ENCODE results near the gene MRGPRG. TPM values are rescaled to one million over a fixed set of nuclear protein-coding genes. Genes with fewer than 3 reads are reported as not detected.

MRGPRG gene
- total and polyA plus RNA-seq, 7 experiments from 2014 or later, result not detected

DNA sequence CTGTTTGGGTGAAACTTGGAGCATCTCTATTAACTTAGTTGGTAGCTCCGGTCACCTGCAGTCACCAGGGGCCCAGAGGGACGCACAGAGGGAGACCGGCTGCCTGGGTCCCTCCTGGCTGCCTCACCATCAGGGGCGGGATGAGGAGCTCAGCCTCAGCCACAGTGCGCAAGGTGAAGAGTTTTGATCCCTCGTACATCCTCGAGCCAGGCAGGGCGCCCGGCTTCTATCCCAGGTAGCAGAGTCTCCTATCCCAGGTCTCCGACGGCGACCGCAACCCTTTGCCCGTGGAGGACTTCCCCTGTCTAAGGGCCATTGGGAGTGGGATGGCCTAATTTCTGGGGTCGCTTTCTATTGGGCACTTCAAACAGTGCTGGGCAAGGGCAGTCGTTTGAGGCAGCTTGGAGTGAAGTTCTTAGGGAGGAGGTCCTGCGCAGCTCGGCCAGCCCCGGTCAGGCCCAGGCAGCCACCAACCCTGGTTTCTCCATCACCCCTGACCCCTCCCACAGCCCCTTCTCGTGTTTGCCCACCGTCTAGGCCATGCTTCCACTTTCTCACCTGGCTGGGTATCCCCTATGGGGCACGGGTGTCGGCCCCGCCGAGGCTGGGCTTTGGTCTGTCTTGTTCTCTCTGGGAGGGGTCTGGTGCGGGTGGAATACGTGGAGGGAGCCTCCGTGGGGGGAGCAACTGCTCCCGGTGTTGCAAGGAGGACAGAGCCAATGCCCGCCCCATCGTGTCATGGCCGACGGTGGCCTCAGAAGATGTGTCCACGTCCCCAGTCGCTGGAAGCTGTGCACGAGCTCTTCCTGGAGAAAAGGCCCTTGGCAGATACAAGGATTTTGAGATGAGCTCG, 3.6 kb upstream of the MRGPRG start:
- no peak overlapping the region for H3K27ac Mint-ChIP-seq
- intact Hi-C loops (cut with micrococcal nuclease), result no loop called here
- ChIA-PET POLR2A (no interaction called here), CTCF (interaction anchor here (0.7 kb wide), 1 partner anchor 606 kb away, joined by 3 read pairs; no protein-coding TSS in a partner anchor)
- ATAC-seq (no peak), DNase-seq (peak in 1 of 9 donors; percentile 15)
- Histone ChIP-seq H3K36me3 (ENCODE audit: control insufficient read depth in 2 of 3, insufficient read depth in 3 of 3, low read length in 3 of 3) (no peaks in the 10 kb centered on the region), H3K9me3 (ENCODE audit: control insufficient read depth in 2 of 3, low read length in 3 of 3) (no peaks in the 10 kb centered on the region), H3K27ac (ENCODE audit: low read depth, low read length) (no peak overlapping the region), H3K4me3 (ENCODE audit: low read length) (no peak overlapping the region), H3K4me1 (ENCODE audit: control insufficient read depth in 2 of 2, insufficient read depth in 2 of 2, low read length in 2 of 2) (peaks cover 0 to under 1% of the 10 kb centered on the region in 2 donors), H3K27me3 (ENCODE audit: control insufficient read depth in 2 of 2, insufficient read depth in 2 of 2, low read length in 2 of 2) (no peaks in the 10 kb centered on the region)
- H3K9me3 Mint-ChIP-seq, result no peaks in the 10 kb centered on the region
- peaks cover 0 to 16% (median 7%) of the 10 kb centered on the region in 5 donors for H3K27me3 Mint-ChIP-seq
- H3K4me3 Mint-ChIP-seq, result peak overlapping the region in 2 of 10 donors; percentile 55 to 68
- no peaks in the 10 kb centered on the region for H3K36me3 Mint-ChIP-seq
- H3K4me1 Mint-ChIP-seq, result peaks cover 3 to 13% (median 9%) of the 10 kb centered on the region in 7 donors

DNA sequence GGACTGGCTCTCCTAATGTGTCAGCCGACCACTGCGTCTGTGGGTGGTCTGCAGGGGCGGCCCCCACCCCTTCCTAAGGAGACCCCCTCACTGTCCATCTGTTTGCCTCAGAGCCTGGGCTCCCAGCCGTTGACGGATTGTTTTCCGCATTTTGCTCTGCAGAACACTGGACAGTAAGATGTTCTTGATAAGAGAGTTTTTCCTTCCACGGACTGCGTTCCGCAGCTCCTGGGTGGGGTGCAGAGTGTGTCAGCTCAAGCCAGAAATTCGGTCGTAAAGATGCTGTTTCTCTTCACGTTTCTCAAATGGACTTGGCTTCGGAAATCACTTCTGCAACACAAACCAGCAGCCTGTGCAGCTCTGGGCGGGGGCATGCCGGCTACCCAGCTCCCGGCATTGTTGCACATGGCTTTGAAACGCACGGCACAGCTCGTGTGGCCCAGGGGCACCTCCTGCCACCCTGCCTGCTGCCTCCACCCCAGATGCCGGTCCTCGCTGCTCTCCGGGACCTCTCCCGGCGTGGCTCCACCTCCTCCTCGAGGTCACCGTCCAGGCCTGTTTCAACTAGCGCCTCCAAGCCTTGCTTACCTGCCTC, 2.9 kb upstream of the MRGPRG start:
- H3K27me3 Mint-ChIP-seq, result peaks cover 4 to 22% (median 11%) of the 10 kb centered on the region in 5 donors
- H3K27ac ChIP-seq (ENCODE audit: low read depth, low read length), result no peak overlapping the region
- H3K9me3 ChIP-seq (ENCODE audit: control insufficient read depth in 2 of 3, low read length in 3 of 3), result no peaks in the 10 kb centered on the region
- no peaks in the 10 kb centered on the region for H3K9me3 Mint-ChIP-seq
- ATAC-seq, result no peak
- H3K4me1 ChIP-seq (ENCODE audit: control insufficient read depth in 2 of 2, insufficient read depth in 2 of 2, low read length in 2 of 2), result peaks cover 0 to 3% of the 10 kb centered on the region in 2 donors
- H3K27ac Mint-ChIP-seq, result peak overlapping the region in 1 of 9 donors; percentile 77
- ChIA-PET CTCF (interaction anchor here (0.7 kb wide), 1 partner anchor 607 kb away, joined by 3 read pairs; no protein-coding TSS in a partner anchor), POLR2A (no interaction called here)
- no peak for DNase-seq
- intact Hi-C loops (cut with micrococcal nuclease), result no loop called here
- H3K4me1 Mint-ChIP-seq, result peaks cover 7 to 20% (median 12%) of the 10 kb centered on the region in 7 donors
- H3K36me3 ChIP-seq (ENCODE audit: control insufficient read depth in 2 of 3, insufficient read depth in 3 of 3, low read length in 3 of 3), result no peaks in the 10 kb centered on the region
- H3K4me3 ChIP-seq (ENCODE audit: low read length), result no peak overlapping the region
- H3K27me3 ChIP-seq (ENCODE audit: control insufficient read depth in 2 of 2, insufficient read depth in 2 of 2, low read length in 2 of 2), result no peaks in the 10 kb centered on the region
- H3K36me3 Mint-ChIP-seq, result no peaks in the 10 kb centered on the region
- no peak overlapping the region for H3K4me3 Mint-ChIP-seq

DNA sequence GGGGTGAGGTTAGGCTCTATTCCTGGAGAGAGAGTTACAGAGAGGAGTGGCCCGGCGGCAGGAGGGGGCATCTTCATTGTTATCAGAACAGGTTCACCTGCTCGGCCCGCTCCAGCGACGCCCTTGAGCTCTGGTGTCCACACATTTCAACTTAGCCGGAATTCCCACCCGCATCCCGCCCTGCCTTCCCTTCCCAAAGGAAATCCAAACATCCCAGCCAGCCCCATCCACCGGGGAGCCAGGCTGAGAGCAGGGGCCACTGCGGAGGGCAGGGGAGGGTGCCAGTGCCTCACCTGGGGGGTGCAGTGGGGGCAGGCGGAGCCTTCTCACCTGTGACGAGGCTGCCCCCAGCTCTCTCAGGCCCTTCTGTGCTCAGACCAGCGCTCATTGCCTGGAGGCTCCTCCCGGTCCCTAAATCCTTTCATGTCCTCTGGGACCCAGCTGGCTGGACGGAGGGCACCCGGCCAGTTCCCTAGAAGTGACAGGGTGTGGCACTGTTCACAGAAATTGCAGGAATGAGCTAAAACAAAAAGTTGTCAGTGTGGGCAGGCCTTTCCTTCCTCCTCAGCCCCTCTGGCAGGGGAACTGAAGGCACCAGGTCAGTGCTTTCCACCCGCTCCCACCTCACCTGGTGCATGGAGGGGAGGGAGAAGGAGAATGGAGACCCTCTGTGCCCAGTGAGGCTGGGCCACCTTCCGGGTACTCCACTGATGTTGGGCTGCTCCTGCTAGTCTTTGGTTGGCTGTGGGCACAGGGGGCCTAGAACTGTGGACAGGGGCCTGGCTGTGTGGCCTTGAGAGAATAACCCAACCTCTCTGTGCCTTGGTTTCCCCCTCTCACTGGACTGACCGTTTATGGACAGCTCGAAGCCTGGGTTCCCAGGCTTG, 2.2 kb upstream of the MRGPRG start:
- peaks cover 0 to 3% of the 10 kb centered on the region in 2 donors for H3K4me1 ChIP-seq (ENCODE audit: control insufficient read depth in 2 of 2, insufficient read depth in 2 of 2, low read length in 2 of 2)
- H3K27me3 ChIP-seq (ENCODE audit: control insufficient read depth in 2 of 2, insufficient read depth in 2 of 2, low read length in 2 of 2), result no peaks in the 10 kb centered on the region
- no peak overlapping the region for H3K4me3 Mint-ChIP-seq
- ChIA-PET POLR2A (no interaction called here), CTCF (no interaction called here)
- H3K9me3 ChIP-seq (ENCODE audit: control insufficient read depth in 2 of 3, low read length in 3 of 3), result no peaks in the 10 kb centered on the region
- H3K4me3 ChIP-seq (ENCODE audit: low read length), result no peak overlapping the region
- H3K27ac ChIP-seq (ENCODE audit: low read depth, low read length), result no peak overlapping the region
- H3K27me3 Mint-ChIP-seq, result peaks cover 4 to 25% (median 11%) of the 10 kb centered on the region in 5 donors
- H3K4me1 Mint-ChIP-seq, result peaks cover 7 to 20% (median 12%) of the 10 kb centered on the region in 7 donors
- DNase-seq (no peak), ATAC-seq (no peak)
- H3K9me3 Mint-ChIP-seq, result no peaks in the 10 kb centered on the region
- intact Hi-C loops (cut with micrococcal nuclease), result no loop called here
- H3K36me3 ChIP-seq (ENCODE audit: control insufficient read depth in 2 of 3, insufficient read depth in 3 of 3, low read length in 3 of 3), result no peaks in the 10 kb centered on the region
- no peaks in the 10 kb centered on the region for H3K36me3 Mint-ChIP-seq
- peak overlapping the region in 1 of 9 donors; percentile 77 for H3K27ac Mint-ChIP-seq

DNA sequence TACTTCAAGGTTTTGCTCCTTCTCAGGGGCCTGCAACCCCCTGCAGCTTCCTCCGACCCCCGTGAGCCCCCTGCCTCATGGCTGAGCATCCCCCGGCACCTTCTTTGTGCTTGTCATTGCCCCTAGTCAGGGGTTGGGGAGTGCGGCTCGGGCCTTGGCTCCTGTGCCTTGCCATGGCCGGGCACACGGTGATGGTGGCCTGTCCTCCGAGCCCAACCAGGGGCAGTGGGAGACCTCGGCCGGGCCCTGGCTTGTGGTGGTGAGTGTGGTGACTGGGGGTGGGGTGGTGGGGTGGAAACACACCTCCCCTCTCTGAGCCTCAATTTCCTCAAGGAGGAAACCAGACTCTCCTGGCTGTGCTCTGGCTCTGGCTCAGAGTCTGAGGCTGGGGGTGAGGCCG, 1.5 kb upstream of the MRGPRG start:
- Histone ChIP-seq H3K4me3 (ENCODE audit: low read length) (no peak overlapping the region), H3K27me3 (ENCODE audit: control insufficient read depth in 2 of 2, insufficient read depth in 2 of 2, low read length in 2 of 2) (no peaks in the 10 kb centered on the region), H3K27ac (ENCODE audit: low read depth, low read length) (no peak overlapping the region), H3K36me3 (ENCODE audit: control insufficient read depth in 2 of 3, insufficient read depth in 3 of 3, low read length in 3 of 3) (no peaks in the 10 kb centered on the region), H3K9me3 (ENCODE audit: control insufficient read depth in 2 of 3, low read length in 3 of 3) (no peaks in the 10 kb centered on the region), H3K4me1 (ENCODE audit: control insufficient read depth in 2 of 2, insufficient read depth in 2 of 2, low read length in 2 of 2) (peaks cover 0 to 3% of the 10 kb centered on the region in 2 donors)
- DNase-seq, result no peak
- intact Hi-C loops (cut with micrococcal nuclease), result no loop called here
- Mint-ChIP-seq H3K9me3 (no peaks in the 10 kb centered on the region), H3K27me3 (peaks cover 5 to 26% (median 12%) of the 10 kb centered on the region in 5 donors), H3K4me1 (peaks cover 7 to 20% (median 12%) of the 10 kb centered on the region in 7 donors), H3K36me3 (no peaks in the 10 kb centered on the region), H3K4me3 (no peak overlapping the region), H3K27ac (no peak overlapping the region)
- POLR2A ChIA-PET, result no interaction called here
- CTCF ChIA-PET, result no interaction called here
- no peak for ATAC-seq

DNA sequence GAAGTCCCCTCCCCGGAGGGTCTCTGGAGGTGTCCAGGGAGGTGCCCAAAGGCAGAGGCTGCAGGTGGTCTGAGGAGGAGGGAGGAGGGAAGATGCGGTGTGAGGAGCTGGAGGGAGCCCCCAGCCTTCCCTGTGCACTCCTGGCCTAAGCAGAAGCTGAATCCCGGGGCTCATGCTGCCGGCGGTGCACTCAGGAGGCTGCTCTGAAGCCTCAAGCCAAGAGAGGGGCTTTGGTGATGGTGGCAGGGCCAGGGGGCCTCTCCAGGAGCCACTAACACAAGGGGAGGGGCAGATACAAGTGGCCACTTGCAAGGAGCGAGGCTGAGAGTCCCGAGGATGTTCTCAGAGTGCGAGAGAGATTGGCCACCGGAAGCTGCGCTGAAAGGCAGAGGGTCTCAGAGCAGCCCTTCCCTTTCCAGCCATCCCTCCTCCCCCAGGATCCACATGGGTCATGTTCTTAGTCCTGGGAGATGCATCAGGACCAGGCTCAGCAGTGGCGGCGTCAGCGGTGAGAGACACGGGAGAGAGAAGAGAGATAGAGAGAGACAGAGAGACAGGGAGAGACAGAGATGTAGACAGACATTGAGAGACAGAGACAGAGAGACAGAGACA, 774 bp upstream of the MRGPRG start:
- H3K4me3 Mint-ChIP-seq, result no peak overlapping the region
- peaks cover 0 to 3% of the 10 kb centered on the region in 2 donors for H3K4me1 ChIP-seq (ENCODE audit: control insufficient read depth in 2 of 2, insufficient read depth in 2 of 2, low read length in 2 of 2)
- DNase-seq, result no peak
- ChIA-PET POLR2A (no interaction called here), CTCF (no interaction called here)
- no peaks in the 10 kb centered on the region for H3K36me3 ChIP-seq (ENCODE audit: control insufficient read depth in 2 of 3, insufficient read depth in 3 of 3, low read length in 3 of 3)
- H3K9me3 ChIP-seq (ENCODE audit: control insufficient read depth in 2 of 3, low read length in 3 of 3), result no peaks in the 10 kb centered on the region
- intact Hi-C loops (cut with micrococcal nuclease), result loop anchor here in 1 of 2 donors (5.0 kb wide), 1 partner anchor 792 kb away; no protein-coding TSS in a partner anchor
- H3K36me3 Mint-ChIP-seq, result no peaks in the 10 kb centered on the region
- H3K27me3 Mint-ChIP-seq, result peaks cover 10 to 30% (median 12%) of the 10 kb centered on the region in 5 donors
- no peak overlapping the region for H3K27ac ChIP-seq (ENCODE audit: low read depth, low read length)
- peaks cover 7 to 20% (median 12%) of the 10 kb centered on the region in 7 donors for H3K4me1 Mint-ChIP-seq
- H3K27me3 ChIP-seq (ENCODE audit: control insufficient read depth in 2 of 2, insufficient read depth in 2 of 2, low read length in 2 of 2), result no peaks in the 10 kb centered on the region
- no peak overlapping the region for H3K27ac Mint-ChIP-seq
- H3K4me3 ChIP-seq (ENCODE audit: low read length), result no peak overlapping the region
- H3K9me3 Mint-ChIP-seq, result no peaks in the 10 kb centered on the region
- ATAC-seq, result no peak
